AML-193 (cell line): ENCODE data around the gene AJM1.
"Not testable (repeated sequence)": the region's sequence is repeated elsewhere in the genome, so short reads cannot be mapped to it uniquely, and the experiment has no call there.

Experiments used
- DNase-seq, 2 experiments: peaks; one replicate each; lab custom pipeline; 2025; lab: John Stamatoyannopoulos, UW

The AJM1 gene

GRCh38 chr9:136856541-136857141 lies 14.4 kb downstream of the AJM1 start:
- DNase-seq, result no peak

GRCh38 chr9:136857166-136857565 lies 14.9 kb downstream of the AJM1 start:
- no peak for DNase-seq

GRCh38 chr9:136857581-136858412 lies 15.5 kb downstream of the AJM1 start:
- DNase-seq, result no peak

GRCh38 chr9:136858452-136858843 lies 16.2 kb downstream of the AJM1 start:
- DNase-seq, result no peak

- no peak for DNase-seq
Measured at GRCh38 chr9:136858844-136859757, 16.8 kb downstream of the AJM1 start.

- no peak for DNase-seq
Measured at GRCh38 chr9:136860529-136860928, 18.3 kb downstream of the AJM1 start.

GRCh38 chr9:136860933-136861873 lies 18.9 kb downstream of the AJM1 start:
- no peak for DNase-seq

GRCh38 chr9:136861874-136862457 lies 19.7 kb downstream of the AJM1 start:
- DNase-seq, result no peak

GRCh38 chr9:136862849-136863622 lies 20.8 kb downstream of the AJM1 start:
- no peak for DNase-seq

GRCh38 chr9:136863623-136864273 lies 21.5 kb downstream of the AJM1 start:
- DNase-seq, result no peak

- no peak for DNase-seq
Measured at GRCh38 chr9:136865041-136865767, 22.9 kb downstream of the AJM1 start.

- DNase-seq, result no peak
Measured at GRCh38 chr9:136865768-136866103, 23.5 kb downstream of the AJM1 start.

- not testable (repeated sequence) for DNase-seq
Measured at GRCh38 chr9:136866898-136867421, 24.7 kb downstream of the AJM1 start.

GRCh38 chr9:136867480-136867879 lies 25.2 kb downstream of the AJM1 start:
- DNase-seq, result no peak

- DNase-seq, result no peak
Measured at GRCh38 chr9:136867917-136868316, 25.6 kb downstream of the AJM1 start.

- DNase-seq, result no peak
Measured at GRCh38 chr9:136868644-136869043, 26.4 kb downstream of the AJM1 start.

GRCh38 chr9:136869611-136870010 lies 27.3 kb downstream of the AJM1 start:
- DNase-seq, result not testable (repeated sequence)

GRCh38 chr9:136875155-136875554 lies 32.9 kb downstream of the AJM1 start:
- no peak for DNase-seq

- no peak for DNase-seq
Measured at GRCh38 chr9:136876476-136876875, 34.2 kb downstream of the AJM1 start.
